K562 (cell line): ENCODE results near the gene MS4A2. TPM values are rescaled to one million over a fixed set of nuclear protein-coding genes. Genes with fewer than 3 reads are reported as not detected.

ENCODE experiments used
- ARID2 ChIP-seq: fragments of 450-650 bp; IDR thresholded peaks from 2 replicates; pipeline ENCODE4 v1.6.1; 2017; ENCODE audit warnings: antibody characterized with exemption, mild to moderate bottlenecking
- ATF7 ChIP-seq: fragments of 450-650 bp; IDR thresholded peaks from 2 replicates; pipeline ENCODE4 v1.7.1; 2014; ENCODE audit warnings: mild to moderate bottlenecking, moderate library complexity
- BRD9 ChIP-seq: fragments of 450-650 bp; IDR thresholded peaks from 2 replicates; pipeline ENCODE4 v1.6.1; 2018; ENCODE audit warnings: low read depth; ENCODE audit not compliant: partially characterized antibody
- CEBPG ChIP-seq, 3 experiments: fragments of 200-800 bp in 1 of 3; sonication (Bioruptor generic) in 1 of 3; sonication (generic) in 1 of 3; formaldehyde crosslinking in 1 of 3; IDR thresholded peaks in 2 of 3; conservative IDR thresholded peaks in 1 of 3; 2 replicates each; pipeline versions ENCODE4 v1.6.1 to v1.8.0; 2016 to 2022; ENCODE audit warnings: missing compliant biosample characterization in 2 of 3, missing genetic modification characterization in 2 of 3, mild to moderate bottlenecking in 1 of 3, missing genetic modification reagents in 1 of 3
- CEBPZ ChIP-seq: fragments of 150-350 bp; IDR thresholded peaks from 2 replicates; pipeline ENCODE4 v1.6.1; 2014; ENCODE audit warnings: low read depth, mild to moderate bottlenecking, low read length, borderline replicate concordance
- ELF1 ChIP-seq: fragments of 200-800 bp; sonication (Bioruptor generic); IDR thresholded peaks from 2 replicates; pipeline ENCODE4 v1.6.1; 2016; ENCODE audit warnings: missing genetic modification characterization, missing compliant biosample characterization
- ERF ChIP-seq: fragments of 450-650 bp; formaldehyde crosslinking; IDR thresholded peaks from 2 replicates; pipeline ENCODE4 v1.4.0; 2020; ENCODE audit warnings: mild to moderate bottlenecking, mixed read lengths
- FOXJ2 ChIP-seq: fragments of 200-800 bp; sonication (Bioruptor generic); IDR thresholded peaks from 2 replicates; pipeline ENCODE4 v1.6.1; 2016; ENCODE audit warnings: missing genetic modification characterization, missing compliant biosample characterization
- HLTF ChIP-seq: fragments of 450-650 bp; IDR thresholded peaks from 2 replicates; pipeline ENCODE4 v1.6.1; 2016
- HSF4 ChIP-seq: fragments of 250-450 bp; sonication (Bioruptor Pico); IDR thresholded peaks from 2 replicates; pipeline ENCODE4 v2.1.2; 2022; ENCODE audit warnings: mild to moderate bottlenecking, moderate library complexity, borderline replicate concordance
- MCM3 ChIP-seq: fragments of 450-650 bp; IDR thresholded peaks from 2 replicates; pipeline ENCODE4 v1.6.1; 2016
- NFATC3 ChIP-seq: fragments of 450-650 bp; IDR thresholded peaks from 2 replicates; pipeline ENCODE4 v1.6.1; 2017; ENCODE audit warnings: mild to moderate bottlenecking
- NRF1 ChIP-seq, 2 experiments: fragments of 450-650 bp; IDR thresholded peaks in 1 of 2; conservative IDR thresholded peaks in 1 of 2; 2 replicates each; pipeline ENCODE4 v1.6.1; 2014; ENCODE audit warnings: mild to moderate bottlenecking in 2 of 2
- PHB ChIP-seq: fragments of 250-450 bp; sonication (Bioruptor Pico); IDR thresholded peaks from 2 replicates; pipeline ENCODE4 v1.5.0; 2021
- SNAPC5 ChIP-seq: fragments of 250-450 bp; sonication (Bioruptor Pico); IDR thresholded peaks from 2 replicates; pipeline ENCODE4 v1.8.0; 2021; ENCODE audit warnings: moderate library complexity, mild to moderate bottlenecking, inconsistent platforms
- SOX6 ChIP-seq: fragments of 450-650 bp; IDR thresholded peaks from 2 replicates; pipeline ENCODE4 v1.6.1; 2014; ENCODE audit warnings: mild to moderate bottlenecking
- SRSF3 ChIP-seq: fragments of 200-400 bp; formaldehyde crosslinking; IDR thresholded peaks from 2 replicates; pipeline ENCODE4 v1.6.1; 2016; ENCODE audit warnings: mild to moderate bottlenecking, low read length, moderate library complexity; ENCODE audit not compliant: insufficient read depth
- TSHZ1 ChIP-seq: fragments of 250-450 bp; sonication (Bioruptor Pico); IDR thresholded peaks from 2 replicates; pipeline ENCODE4 v1.4.0; 2020; ENCODE audit warnings: mild to moderate bottlenecking, moderate library complexity
- U2AF2 ChIP-seq: fragments of 200-400 bp; formaldehyde crosslinking; optimal IDR thresholded peaks from 2 replicates; pipeline ENCODE3; 2017; ENCODE audit warnings: low read depth, mild to moderate bottlenecking, low read length
- YY1 ChIP-seq, 3 experiments: IDR thresholded peaks; 2 replicates each; pipeline ENCODE4 v1.6.1; 2011; ENCODE audit warnings: low read length in 2 of 3, mild to moderate bottlenecking in 2 of 3, moderate library complexity in 2 of 3, borderline replicate concordance in 1 of 3, control low read depth in 1 of 3, low read depth in 1 of 3; ENCODE audit not compliant: insufficient read depth in 3 of 3, insufficient replicate concordance in 2 of 3, control insufficient read depth in 1 of 3, insufficient read length in 1 of 3; ENCODE audit errors: extremely low read depth in 1 of 3
- ZNF347 ChIP-seq: fragments of 450-650 bp; formaldehyde crosslinking; IDR thresholded peaks from 2 replicates; pipeline ENCODE4 v1.4.0; 2020; ENCODE audit warnings: low read depth, mild to moderate bottlenecking, moderate library complexity
- ZNF778 ChIP-seq: fragments of 450-650 bp; formaldehyde crosslinking; IDR thresholded peaks from 2 replicates; pipeline ENCODE4 v1.4.0; 2020; ENCODE audit warnings: mild to moderate bottlenecking, moderate library complexity
- polyA plus RNA-seq, 8 experiments: library from polyadenylated mRNA; depleted of rRNA in 4 of 8; stranded (reverse) in 5 of 8; unstranded in 3 of 8; fragments of >200 nt; fragmentation: Nextera tagmentation in 2 of 8; fragmentation: Illumina TruSeq in 1 of 8; extraction: Ambion mirVana in 2 of 8; extraction: Trizol in 1 of 8; gene quantifications; 2 replicates each; pipeline versions ENCODE4 v1.2.1 to v1.2.3, GENCODE V29; 2011 to 2014; ENCODE audit warnings: inconsistent platforms in 1 of 8, missing spikeins in 1 of 8
- total RNA-seq, 7 experiments: library from RNA; depleted of rRNA in 6 of 7; stranded (reverse); fragments of >200 nt in 6 of 7; fragmentation: Illumina TruSeq in 2 of 7; extraction: Trizol in 2 of 7; gene quantifications; 2 replicates each; pipeline versions ENCODE4 v1.2.1 to v1.2.3, GENCODE V29; 2011 to 2021; ENCODE audit warnings: low replicate concordance in 1 of 7

MS4A2 gene
- total and polyA plus RNA-seq, 9 of the 15 experiments (the other 6 are each of a cell fraction or from before 2014, with no cell fraction given), result 0.06 to 5.7 (median 0.86) TPM

- TF ChIP-seq TSHZ1 (CRISPR knock-in tag) (no peak), ATF7 (peak; percentile 90), CEBPZ (no peak), CEBPG (CRISPR knock-in tag; IDR thresholded peaks at IDR 0.05) (no peak), CEBPG (tag; conservative IDR thresholded peaks at IDR 0.05 in 1 of 2, IDR thresholded peaks at IDR 0.05 in 1 of 2) (no peak), NRF1 (conservative IDR thresholded peaks at IDR 0.05 in 1 of 2, IDR thresholded peaks at IDR 0.05 in 1 of 2) (no peak), ELF1 (tag) (no peak), ZNF778 (CRISPR knock-in tag) (no peak), NFATC3 (no peak), SRSF3 (no peak), PHB (CRISPR knock-in tag) (no peak), MCM3 (no peak), HLTF (no peak), FOXJ2 (tag) (no peak), ERF (CRISPR knock-in tag) (no peak), HSF4 (CRISPR knock-in tag) (no peak), YY1 (IDR thresholded peaks at IDR 0.05; ENCODE audit: borderline replicate concordance in 1 of 3, control insufficient read depth in 1 of 3, extremely low read depth in 1 of 3, insufficient read depth in 3 of 3, insufficient read length in 1 of 3, insufficient replicate concordance in 2 of 3, low read depth in 1 of 3, low read length in 2 of 3) (no peak), U2AF2 (no peak), SOX6 (peak; percentile 89), BRD9 (no peak), ARID2 (no peak), SNAPC5 (CRISPR knock-in tag) (no peak), ZNF347 (CRISPR knock-in tag) (no peak)
Observed at GRCh38 chr11:60127311-60127811, 38.9 kb downstream of the MS4A2 start (continued).
